GM21723 (cell line): Measurements from ENCODE around the gene RHBDL1.

Source experiments
- ATAC-seq: cut with Tn5 transposase; IDR thresholded peaks from one replicate; pipeline ENCODE4 v1.9.1; 2021; ENCODE audit warnings: mild to moderate bottlenecking, moderate library complexity; ENCODE audit not compliant: unreplicated experiment

The RHBDL1 gene

DNA sequence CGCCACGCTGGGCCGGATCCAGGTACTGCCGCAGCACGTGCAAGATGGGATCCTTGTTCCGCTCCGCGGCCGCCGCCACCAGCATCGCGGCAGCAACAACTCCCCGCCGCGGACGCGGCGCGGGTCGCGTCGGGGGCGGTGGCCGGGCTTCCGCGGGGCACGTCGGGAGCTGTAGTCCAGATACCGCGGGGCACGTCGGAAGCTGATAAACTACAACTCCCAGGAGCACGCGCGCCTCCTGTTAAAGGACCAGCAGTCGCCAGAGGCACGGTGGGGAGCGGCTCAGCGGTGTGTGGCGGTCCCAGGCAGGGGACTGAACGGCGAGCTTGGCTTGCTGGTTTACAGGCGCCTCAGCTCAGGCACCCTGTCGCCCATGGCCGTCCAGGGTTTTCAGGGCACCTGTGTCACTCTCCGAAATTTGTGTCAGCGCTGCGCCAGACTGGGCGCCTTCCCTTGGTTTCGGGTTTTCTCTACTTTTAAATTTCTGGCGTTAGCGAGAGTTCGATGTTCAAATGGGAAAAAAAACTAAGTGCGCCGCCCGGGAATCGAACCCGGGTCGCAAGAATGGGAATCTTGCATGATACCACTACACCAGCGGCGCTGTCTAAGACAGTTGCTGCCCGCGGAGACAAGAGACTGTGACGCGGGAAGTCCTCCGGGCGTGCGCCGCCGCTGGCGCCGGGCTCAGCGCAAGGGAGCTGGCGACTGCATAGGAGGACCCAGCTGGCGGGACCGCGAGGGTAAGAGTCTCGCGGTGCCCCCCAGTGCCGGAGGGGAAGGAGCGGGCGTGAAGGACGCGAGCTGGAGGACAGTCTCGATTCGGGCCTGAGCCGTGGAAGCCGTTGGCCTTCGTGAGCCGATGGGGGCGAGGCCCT is 39.0 kb upstream of the RHBDL1 start, which contains the start of gene METTL26:
TSS of gene METTL26 (minus strand) at position 100 of the 875 bp plus-strand sequence. CDS start at position 85, 15 bp downstream.
- peak; percentile 70 for ATAC-seq

DNA sequence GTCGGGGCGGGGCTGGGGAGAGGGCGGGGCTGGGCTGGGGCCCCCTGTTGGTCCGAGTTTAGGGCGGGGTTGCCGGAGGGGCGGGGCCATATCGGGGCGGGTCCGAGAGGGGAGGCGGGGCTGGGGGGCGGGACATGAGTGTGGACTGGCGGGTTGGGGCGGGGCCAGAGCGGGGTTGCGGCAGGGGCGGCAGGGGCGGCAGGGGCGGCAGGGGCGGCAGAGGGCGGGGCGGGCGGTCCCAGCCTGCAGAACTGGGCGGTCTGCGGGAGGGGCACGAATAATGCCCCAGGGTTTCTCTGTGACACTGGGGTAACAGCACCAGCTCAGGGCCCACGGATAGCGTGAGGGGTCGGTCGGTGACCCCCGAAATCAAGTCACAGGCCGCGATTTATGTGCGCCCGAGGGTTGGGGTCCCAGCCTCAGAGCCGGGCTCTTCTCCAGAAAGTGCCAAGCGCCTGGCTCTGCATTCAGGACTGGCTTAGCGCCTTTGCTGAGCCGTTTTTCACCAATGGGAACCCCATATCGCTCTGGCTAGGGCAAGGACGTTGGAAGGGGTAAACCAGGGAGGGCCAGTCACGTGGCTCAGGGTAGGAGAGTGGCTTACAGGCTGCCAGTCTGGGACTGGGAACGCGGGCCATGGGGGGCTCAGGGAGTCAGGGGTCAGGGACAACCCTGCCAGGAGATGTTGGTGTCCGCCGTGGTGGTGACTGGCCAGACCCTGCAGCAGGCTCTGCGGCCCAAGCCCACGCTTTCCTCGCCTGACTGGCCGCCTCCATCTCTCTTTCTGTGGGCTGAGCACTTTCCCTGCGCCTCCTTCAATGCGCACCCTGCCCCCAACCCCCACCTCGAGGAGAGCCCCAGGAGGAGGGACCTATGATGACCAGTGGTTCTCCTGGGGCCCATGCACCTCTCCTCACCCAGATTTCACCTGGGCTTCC is 38.1 kb upstream of the RHBDL1 start:
- no peak for ATAC-seq

DNA sequence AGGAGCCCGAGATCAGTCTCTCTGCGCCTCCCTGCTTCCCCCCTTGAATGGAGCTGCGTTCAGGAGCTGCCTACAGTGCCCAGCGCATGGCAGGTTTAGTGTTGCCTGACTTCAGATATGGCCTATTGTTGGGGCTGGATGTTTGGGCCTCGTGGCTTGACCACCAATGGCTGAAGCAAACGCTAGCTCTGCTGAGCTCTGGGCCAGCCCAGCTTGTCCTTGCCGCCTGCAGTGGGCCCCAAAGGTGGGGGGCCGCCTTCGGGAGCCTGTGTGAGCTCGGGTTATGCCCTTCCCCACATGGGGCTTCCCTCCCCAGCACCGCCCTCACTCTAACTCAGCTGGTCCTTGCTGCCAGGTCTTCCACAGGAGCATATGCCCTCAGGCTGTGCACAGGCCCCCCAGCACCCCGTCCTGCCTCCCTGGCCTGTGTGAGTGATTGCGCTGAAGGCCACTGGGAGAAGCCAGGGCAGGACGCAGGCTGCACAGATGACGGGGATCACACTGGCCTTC is 37.4 kb upstream of the RHBDL1 start:
- ATAC-seq: no peak

DNA sequence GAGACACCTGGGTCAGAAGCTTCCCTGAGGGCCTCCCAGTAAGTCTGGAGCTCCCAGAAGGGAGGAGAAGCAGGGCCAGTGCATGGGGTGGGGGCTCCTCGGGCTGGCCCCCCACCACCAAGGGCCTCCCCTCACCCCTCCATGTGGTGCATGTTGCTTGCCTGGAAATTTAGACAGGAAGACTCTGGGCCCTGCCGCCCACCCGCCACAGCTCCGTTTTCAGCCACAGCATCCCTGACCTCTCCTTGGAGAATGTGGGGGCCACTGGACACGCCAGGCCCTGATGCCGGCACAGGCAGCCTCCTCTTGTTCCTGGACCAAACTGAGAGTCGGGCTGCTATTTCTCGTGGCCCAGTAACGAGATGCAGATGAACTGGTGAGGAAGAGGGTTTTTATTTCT is 36.6 kb upstream of the RHBDL1 start:
- ATAC-seq: no peak

DNA sequence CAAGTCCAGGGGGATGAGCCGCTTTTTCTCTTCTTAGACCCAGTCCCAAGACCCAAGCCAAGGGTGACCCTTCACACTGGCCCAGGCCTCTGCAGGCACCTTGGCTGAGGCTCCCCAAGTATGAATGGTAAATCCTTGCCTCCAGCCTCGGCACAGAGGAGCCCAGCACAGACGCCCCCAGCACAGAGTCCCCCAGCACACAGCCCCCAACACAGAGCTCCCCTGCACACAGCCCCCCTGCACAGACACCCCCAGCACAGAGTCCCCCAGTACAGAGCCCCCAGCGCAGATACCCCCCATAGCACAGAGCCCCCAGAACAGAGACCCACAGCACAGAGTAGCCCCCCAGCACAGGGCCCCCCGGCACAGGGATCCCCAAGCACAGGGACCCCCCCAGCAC is 34.9 kb upstream of the RHBDL1 start:
- ATAC-seq: no peak

DNA sequence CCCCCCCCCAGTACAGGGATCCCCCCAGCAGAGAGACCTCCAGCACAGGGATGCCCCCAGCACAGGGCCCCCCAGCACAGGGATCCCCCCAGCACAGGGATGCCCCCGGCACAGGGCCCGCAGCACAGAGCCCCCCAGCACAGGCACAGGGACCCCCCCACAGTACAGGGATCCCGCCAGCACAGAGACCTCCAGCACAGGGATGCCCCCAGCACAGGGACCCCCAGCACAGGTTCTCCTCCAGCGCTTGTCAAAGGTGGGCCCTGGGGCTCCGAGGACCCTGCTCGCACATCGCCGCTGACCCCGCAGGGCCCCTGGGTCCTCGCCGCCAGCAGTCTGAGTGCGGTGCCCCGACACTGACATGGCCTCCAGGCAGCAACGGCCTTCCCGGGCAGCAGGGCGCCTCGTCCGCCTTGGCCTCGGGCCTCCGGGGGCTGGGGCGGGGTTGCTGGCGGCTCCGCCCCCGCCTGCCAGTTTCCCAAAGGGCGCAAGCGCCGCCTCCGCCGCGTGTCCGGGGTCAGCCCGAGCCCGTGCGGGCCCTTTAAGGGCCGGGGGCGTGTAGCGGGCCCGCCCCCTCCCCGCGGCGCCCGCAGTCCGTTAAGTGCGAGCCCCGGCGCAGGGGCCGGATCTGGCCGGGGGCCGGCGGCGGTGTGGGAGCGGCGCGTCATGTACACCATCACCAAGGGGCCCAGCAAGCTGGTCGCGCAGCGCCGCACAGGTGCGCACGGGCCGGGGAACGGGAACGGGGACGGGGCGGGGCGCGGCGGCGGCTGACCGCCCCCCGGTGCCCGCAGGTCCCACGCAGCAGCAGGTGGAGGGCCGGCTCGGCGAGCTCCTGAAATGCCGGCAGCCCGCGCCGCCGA is 33.9 kb upstream of the RHBDL1 start, which contains the start of gene MCRIP2:
TSS of gene MCRIP2 (plus strand) at position 503 of the 863 bp plus-strand sequence. CDS start at position 667, 164 bp downstream.
- peak; percentile 43 for ATAC-seq

DNA sequence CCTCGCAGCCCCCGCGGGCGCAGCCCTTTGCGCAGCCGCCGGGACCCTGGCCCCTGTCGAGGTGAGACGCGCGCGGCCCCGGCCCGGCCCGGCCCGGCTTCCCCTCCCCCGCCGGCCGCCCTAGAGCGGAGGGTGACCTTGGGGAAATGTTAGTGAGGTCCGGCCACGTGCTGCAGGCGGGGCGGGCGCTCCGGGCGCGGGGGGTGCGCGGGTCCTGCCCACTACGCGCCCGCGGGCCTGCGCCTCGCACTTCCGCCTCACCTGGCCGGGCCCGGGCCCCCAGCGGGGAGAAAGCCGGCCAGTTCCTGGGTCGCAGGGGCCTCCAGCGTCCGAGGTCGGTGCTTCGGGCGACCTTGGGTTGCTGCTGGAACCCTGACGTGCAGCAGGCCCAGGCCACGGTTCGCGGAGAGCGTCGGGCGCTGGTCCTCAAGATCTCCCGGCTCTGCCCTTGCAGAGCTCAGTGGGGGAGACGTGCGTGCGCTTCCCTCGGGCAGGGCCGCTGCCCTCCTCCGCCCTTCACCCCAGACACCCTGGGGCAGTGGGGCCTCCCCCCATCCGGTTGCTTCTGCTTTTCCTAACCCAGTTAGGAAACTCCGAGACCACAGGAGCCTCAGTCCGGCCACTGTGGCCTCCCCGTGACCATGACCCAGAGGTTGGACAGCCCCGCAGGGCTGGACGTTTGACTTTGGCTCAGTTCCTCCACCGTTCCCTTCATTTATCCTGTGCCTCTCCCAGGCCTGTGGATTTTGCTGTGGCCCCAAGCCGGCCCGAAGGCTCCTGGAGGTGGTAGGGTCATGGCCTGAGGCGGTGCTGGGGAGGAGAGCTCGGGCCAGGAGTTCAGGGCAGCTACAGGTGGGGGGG is 33.1 kb upstream of the RHBDL1 start:
- peak; percentile 34 for ATAC-seq

DNA sequence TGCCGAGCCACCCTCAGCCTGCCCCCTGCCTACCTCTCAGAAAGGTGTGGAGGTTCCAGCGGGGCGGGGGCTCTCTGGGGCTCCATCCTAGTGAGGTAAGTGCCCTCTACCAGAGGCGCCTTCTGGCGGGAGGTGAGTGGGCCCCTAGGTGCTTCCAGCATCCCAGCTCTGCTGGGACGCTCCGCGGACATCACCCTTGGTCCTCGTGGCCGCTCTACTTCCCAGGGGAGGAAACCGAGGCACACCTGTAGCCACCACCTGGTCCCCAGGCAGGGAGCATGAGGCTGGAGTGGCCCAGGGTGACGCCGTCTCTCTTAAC is 32.5 kb upstream of the RHBDL1 start:
- no peak for ATAC-seq

DNA sequence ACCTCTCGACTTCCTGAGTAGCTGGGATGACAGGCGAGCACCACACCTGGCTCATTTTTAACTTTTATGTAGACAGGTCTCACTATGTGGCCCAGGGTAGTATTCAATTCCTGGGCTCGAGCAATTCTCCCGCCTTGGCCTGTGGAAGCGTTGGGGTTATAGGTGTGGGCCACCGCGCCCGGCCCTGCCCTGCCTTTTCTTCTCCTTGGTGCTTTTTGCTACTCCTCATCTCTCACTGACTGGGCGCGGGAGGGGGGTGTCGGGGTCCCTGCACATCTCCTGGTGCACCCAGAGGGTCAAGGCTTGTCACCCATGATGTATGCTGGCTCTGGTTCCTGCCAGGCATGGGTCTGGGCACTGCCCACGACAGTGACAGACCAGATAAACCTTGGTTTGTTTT is 30.9 kb upstream of the RHBDL1 start:
- ATAC-seq: no peak

DNA sequence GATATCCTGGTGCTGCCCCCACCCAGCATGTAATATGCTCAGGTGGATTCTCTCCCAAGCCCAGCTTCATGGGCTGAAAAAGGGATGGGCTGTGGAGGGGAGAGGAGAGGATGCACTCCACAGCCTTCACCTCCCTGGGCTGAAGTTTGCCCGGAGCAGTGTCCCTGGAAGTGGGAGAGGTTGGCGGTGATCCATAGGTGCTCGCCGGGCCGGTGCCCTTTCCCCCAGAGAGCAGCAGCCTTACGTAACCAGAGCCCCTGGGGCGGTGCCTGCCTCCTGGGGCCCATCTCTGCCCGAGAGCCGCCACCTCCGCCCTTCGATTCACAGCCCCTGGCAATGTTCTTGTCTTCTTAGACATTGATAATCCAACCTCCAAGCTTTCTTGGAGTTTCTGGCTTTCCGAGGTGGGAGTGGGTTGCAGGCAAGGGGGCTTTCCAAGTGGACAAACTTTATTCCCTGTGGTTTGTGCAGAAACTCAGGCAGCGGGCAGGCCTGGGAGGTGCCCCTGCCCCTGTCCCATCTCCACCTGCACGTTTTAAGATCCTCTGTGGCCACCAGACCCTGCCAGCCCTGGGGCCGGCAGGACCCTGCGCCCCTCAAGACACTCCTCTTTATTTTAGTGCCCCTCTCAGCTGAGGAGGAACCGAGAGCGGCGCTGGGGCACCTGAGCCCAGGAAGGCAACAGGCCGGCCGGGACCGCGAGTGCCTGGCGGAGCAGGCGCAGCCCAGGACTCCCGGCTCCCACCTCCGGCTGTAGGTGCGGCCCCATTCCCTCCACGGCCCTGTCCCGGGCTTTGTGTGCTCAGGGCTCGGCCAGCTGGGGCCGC is 29.4 kb upstream of the RHBDL1 start:
- no peak for ATAC-seq

DNA sequence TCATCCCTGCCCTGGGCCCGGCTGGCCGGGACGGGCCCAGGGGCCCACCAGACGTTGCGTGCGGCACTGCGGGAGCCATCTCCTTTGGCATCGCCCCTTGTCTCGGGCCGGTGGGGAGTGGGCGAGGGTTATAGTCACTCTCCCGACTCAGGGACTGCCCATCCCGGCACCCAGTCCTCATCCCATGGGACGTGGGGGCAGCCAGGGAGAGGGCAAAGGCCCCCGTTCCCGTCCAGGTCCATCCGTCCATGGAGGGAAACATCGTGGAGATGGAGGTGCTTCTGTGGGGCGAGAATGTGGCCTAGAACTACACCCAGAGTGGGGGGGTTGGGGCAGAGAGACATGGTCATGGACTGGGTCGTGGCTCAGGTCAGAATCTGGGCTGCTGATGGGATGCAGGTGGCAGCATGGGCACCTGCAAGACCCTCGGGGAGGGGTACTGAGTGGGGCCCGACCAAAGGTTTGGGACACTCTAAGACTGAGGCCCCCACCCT is 28.7 kb upstream of the RHBDL1 start:
- ATAC-seq: no peak

DNA sequence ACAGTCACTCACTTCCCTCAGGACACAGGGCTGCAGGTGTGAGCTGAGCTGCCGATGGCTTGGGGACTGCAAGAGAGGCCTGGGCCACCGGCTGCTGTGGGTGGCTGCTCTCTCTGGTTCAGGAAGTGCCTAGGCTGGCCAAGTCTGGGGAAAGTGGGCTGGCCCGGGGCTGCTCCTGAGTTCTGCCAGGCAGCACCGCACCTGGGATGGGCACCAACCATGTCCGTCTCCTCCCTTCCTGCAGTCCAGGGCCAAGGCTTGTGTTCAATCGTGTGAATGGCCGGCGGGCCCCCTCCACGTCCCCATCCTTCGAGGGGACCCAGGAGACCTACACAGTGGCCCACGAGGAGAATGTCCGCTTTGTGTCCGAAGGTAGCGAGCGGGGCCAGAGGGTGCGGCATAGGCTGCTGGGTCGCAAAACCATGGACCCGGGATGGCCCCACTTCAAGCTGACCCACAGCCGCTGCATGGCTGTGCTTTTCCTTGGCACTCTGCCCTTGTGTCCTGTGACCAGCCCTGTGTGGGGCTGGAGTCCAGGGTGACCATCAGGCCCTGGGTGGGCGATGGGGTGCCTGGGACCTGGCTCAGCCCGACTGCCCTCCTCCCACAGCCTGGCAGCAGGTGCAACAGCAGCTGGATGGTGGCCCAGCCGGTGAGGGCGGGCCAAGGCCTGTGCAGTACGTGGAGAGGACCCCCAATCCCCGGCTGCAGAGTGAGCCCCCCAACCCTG is 28.1 kb upstream of the RHBDL1 start:
- no peak for ATAC-seq

DNA sequence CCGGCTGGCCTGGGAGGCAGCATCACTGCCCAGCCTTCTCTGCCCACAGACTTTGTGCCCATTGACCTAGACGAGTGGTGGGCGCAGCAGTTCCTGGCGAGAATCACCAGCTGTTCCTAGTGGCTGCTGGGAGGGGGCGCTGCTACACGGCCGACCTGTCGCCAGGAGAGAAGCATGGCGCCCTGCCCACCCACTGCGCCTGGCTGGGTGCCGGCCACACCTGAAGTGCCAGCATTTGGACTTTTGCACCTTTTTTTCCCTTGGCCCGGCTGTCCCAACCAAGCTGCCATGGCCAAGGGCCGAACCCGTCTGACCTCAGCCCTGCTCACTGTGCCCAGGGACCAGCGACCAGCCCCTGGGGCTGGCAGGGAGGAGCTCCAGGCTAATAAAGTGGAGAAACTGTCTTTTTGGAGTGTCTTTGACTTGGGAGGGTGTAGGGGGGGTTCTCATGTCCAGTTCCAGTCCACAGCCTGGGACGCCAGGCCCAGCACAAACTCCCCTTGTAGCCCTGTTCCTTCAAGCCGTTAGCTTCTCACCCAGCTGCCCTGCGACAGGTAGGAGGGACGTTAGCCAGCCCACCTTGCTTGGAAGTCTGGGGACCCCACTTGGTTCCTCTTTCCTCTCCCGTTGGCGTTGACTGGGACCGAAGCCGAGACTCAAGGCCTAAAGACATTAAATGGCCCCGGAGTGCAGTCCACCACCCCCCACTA is 27.2 kb upstream of the RHBDL1 start:
- ATAC-seq: no peak

DNA sequence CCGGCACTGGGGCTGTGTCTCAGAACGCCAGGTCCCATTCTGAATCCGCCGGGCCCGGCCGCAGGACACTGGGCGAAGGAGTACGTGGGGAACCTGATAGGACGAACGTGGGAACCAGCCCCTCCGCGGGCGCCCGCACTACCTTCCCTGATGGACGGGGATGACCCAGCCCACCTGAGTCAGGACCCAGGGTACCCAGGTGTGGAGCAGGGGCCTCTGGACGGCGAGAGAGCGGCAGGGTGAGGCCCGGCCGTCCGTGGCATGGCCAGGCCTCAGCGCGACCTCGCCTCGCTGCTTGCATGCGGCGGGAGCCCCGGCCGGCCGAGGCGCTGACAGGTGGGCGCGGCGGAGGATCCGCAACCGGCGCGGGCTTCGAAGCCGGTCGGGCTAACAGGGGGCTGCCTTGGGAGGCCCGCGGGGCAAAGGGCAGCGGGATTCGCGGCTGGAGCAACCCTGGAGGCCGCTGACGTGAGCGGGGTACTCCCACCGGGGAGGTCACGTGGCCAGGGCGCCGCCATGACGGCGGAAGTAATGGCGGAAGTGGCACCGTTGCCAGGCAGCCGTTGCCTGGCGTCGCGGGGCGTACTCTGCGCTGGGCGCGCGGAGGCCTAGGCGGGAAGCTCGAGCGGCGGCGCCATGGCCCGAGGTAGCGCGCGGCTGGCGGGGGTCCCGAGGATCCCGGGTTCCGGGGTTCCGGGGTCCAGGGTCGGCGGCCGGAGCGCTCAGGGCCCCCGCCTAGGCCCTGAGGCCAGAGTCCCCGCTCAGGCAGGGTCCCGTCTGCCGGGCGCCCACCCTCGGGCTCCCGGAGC is 26.5 kb upstream of the RHBDL1 start, which contains the start of gene WDR90:
TSS of gene WDR90 (plus strand) at position 585 of the 809 bp plus-strand sequence. CDS start at position 637, 52 bp downstream.
- peak; percentile 69 for ATAC-seq

DNA sequence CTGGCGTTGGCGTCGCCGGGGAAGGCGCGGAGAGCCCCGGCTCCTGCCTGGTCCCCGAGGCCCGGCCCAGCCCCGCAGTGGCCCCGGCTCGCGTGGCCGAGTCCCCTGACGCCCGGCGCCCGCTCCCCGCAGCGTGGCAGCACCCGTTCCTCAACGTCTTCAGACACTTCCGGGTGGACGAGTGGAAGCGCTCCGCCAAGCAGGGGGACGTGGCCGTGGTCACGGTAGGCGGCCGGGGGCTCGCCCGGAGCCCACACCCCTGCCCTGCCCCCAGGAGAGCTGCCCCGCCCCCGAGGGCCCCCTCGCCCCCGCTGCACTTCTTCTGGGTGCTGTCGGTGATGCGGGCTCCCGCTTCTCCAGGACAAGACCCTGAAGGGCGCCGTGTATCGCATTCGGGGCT is 25.8 kb upstream of the RHBDL1 start:
- no peak for ATAC-seq

DNA sequence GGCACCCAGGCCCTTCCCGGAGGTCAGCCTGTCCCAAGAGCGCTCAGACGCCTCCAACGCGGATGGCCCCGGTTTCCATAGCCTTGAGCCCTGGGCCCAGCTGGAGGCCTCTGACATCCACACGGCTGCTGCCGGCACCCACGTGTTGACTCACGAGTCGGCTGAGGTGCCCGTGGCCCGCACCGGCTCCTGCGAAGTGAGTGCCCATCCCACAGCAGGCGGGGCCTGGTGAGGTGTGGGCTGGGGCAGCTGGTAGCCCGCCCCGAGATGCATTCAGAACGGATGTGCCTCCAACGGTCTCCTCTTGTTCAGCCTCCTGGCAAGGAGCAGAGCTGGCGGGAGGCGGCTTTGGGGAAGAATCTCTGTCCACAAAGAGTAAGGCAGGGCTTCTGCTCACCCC is 23.6 kb upstream of the RHBDL1 start:
- no peak for ATAC-seq
